ENCODE measurements around the gene GAGE13. TPM values are rescaled to one million over a fixed set of nuclear protein-coding genes. Genes with fewer than 3 reads are reported as not detected.

GAGE13 gene
- total and polyA plus RNA-seq, 4 donors: not detected

Other genes with a start within 250 kb of the GAGE13 start
- gene GPKOW, start 207.8 kb upstream of the GAGE13 start, total RNA-seq: 10 to 100 TPM in 1 of 2 donors, 1 to 10 TPM in 1; 9.5 to 13.8 TPM
- gene GPKOW, start 207.8 kb upstream of the GAGE13 start, polyA plus RNA-seq: 10 to 100 TPM in 1 of 2 donors, 1 to 10 TPM in 1; 7.7 to 12.0 TPM
- gene MAGIX, start 168.8 kb upstream of the GAGE13 start, total RNA-seq: 1 to 10 TPM; 2.9 to 6.9 TPM
- 10 to 100 TPM in 1 of 2 donors, 1 to 10 TPM in 1; 8.8 to 10.8 TPM for gene MAGIX, start 168.8 kb upstream of the GAGE13 start, polyA plus RNA-seq
- 1 to 10 TPM; 2.4 to 6.7 TPM for gene PLP2, start 159.7 kb upstream of the GAGE13 start, total RNA-seq
- gene PLP2, start 159.7 kb upstream of the GAGE13 start, polyA plus RNA-seq: 10 to 100 TPM; 22.6 to 24.5 TPM
- gene PRICKLE3, start 145.2 kb upstream of the GAGE13 start, total RNA-seq: 1 to 10 TPM; 2.5 to 6.5 TPM
- gene PRICKLE3, start 145.2 kb upstream of the GAGE13 start, polyA plus RNA-seq: 1 to 10 TPM; 2.1 to 3.3 TPM
- gene SYP, start 131.4 kb upstream of the GAGE13 start, total RNA-seq: under 1 TPM; 0.61 to 0.67 TPM
- under 1 TPM; 0.30 to 0.33 TPM for gene SYP, start 131.4 kb upstream of the GAGE13 start, polyA plus RNA-seq
- not detected for gene CACNA1F, start 98.2 kb upstream of the GAGE13 start, total RNA-seq
- under 1 TPM in 1 of 2 donors, not detected in 1; 0.03 TPM for gene CACNA1F, start 98.2 kb upstream of the GAGE13 start, polyA plus RNA-seq
- gene CCDC22, start 96.1 kb upstream of the GAGE13 start, total RNA-seq: 1 to 10 TPM; 6.2 TPM
- gene CCDC22, start 96.1 kb upstream of the GAGE13 start, polyA plus RNA-seq: 1 to 10 TPM; 4.2 to 7.8 TPM
- under 1 TPM; 0.05 to 0.08 TPM for gene FOXP3, start 66.9 kb upstream of the GAGE13 start, total RNA-seq
- under 1 TPM; 0.29 to 0.65 TPM for gene FOXP3, start 66.9 kb upstream of the GAGE13 start, polyA plus RNA-seq
- gene PPP1R3F, start 61.8 kb upstream of the GAGE13 start, total RNA-seq: 1 to 10 TPM; 1.3 to 1.7 TPM
- 1 to 10 TPM in 1 of 2 donors, under 1 TPM in 1; 0.78 to 1.6 TPM for gene PPP1R3F, start 61.8 kb upstream of the GAGE13 start, polyA plus RNA-seq
- gene GAGE10, start 27.9 kb upstream of the GAGE13 start, total RNA-seq: not detected
- not detected for gene GAGE10, start 27.9 kb upstream of the GAGE13 start, polyA plus RNA-seq
- not detected for gene GAGE12J, start 9.5 kb upstream of the GAGE13 start, total RNA-seq
- not detected for gene GAGE12J, start 9.5 kb upstream of the GAGE13 start, polyA plus RNA-seq
- not detected for gene GAGE12C, start 200.6 kb downstream of the GAGE13 start, total RNA-seq
- gene GAGE12C, start 200.6 kb downstream of the GAGE13 start, polyA plus RNA-seq: not detected
- not detected for gene GAGE12D, start 210.2 kb downstream of the GAGE13 start, total RNA-seq
- not detected for gene GAGE12D, start 210.2 kb downstream of the GAGE13 start, polyA plus RNA-seq
- gene GAGE12E, start 219.7 kb downstream of the GAGE13 start, total RNA-seq: not detected
- not detected for gene GAGE12E, start 219.7 kb downstream of the GAGE13 start, polyA plus RNA-seq
- gene GAGE12F, start 229.3 kb downstream of the GAGE13 start, total RNA-seq: not detected
- gene GAGE12F, start 229.3 kb downstream of the GAGE13 start, polyA plus RNA-seq: not detected
- gene GAGE12G, start 238.8 kb downstream of the GAGE13 start, total RNA-seq: not detected
- gene GAGE12G, start 238.8 kb downstream of the GAGE13 start, polyA plus RNA-seq: not detected
- gene GAGE12H, start 248.4 kb downstream of the GAGE13 start, total RNA-seq: not detected
- not detected for gene GAGE12H, start 248.4 kb downstream of the GAGE13 start, polyA plus RNA-seq